GM21515 (cell line): ENCODE results near the gene ZNF281.
"Not testable (repeated sequence)": the region's sequence is repeated elsewhere in the genome, so short reads cannot be mapped to it uniquely, and the experiment has no call there.

Source experiments
- ATAC-seq: cut with Tn5 transposase; IDR thresholded peaks from one replicate; pipeline ENCODE4 v1.9.1; 2021; ENCODE audit not compliant: unreplicated experiment

ZNF281 gene

DNA sequence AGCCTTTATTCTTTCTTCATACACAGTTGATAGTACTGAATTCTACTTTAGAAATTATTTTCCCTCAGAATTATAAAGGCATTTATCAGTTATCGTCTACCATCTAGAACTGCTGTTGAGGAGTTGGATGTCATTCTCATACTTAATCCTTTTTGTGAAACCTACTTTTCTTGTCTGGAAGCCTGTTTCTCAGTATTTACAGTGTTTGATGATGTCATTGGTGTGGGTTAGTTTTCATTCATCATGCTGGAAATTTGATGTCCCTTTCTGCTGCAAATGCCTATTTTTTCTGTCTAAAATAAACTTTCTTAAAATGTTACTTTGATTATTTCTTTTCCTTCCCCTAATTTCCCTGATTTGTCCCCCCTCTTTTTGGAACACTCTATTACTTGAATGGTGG, 22.8 kb upstream of the ZNF281 start:
- ATAC-seq, result no peak

DNA sequence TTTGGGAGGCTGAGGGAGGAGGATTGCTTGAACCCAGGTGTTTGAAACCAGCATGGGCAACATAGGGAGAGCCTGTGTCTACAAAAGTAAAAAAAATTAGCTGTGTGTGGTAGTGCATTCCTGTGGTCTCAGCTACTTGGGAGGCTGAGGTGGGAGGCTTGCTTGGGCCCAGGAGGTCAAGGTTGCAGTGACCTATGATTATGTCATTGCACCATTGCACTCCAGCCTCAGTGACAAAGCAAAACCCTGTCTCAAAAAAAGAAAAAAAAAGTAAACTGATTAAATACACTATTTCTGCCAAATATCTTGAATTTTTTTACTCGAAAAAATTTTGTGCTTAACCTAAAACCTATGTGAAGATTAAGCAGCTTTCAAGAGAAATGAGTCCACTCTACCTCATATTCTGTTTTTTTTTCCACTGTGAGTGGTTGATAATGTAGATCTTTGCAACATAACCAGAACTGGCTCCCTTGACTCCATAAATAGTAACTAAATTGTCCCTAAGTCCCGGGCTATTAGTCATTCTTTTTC, 19.4 kb upstream of the ZNF281 start:
- no peak for ATAC-seq

DNA sequence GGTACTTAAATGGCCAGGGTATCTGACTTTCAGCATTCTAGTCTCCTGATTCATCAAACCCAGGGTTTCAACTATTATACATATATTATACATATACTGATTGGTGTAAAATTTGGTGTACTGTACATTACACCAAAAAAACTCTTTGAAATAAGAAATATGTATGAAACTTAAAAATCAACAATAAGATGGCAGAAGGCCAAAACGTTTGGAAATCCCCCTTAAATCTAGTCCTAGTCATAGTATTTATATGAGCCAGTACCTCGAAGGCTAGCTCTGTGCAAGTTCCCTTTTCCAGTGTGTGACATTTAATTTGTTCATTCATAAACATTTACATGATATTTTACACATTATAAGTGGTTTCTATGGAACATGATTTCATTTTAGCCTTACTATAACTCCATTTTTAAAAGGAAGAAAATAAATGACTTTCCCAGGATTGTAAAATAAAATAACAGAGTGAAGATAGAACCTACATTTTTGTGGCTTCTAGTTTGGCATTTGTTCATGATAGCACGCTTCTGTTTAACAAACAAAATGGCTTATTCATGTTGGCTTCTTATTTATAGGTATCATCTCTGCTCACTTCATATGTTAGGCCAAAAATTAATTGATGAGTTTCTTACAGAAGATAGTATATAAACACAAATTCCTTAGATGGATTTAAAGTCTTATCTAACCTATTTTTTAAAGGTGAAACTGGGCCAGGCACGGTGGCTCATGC, 18.8 kb upstream of the ZNF281 start:
- no peak for ATAC-seq

DNA sequence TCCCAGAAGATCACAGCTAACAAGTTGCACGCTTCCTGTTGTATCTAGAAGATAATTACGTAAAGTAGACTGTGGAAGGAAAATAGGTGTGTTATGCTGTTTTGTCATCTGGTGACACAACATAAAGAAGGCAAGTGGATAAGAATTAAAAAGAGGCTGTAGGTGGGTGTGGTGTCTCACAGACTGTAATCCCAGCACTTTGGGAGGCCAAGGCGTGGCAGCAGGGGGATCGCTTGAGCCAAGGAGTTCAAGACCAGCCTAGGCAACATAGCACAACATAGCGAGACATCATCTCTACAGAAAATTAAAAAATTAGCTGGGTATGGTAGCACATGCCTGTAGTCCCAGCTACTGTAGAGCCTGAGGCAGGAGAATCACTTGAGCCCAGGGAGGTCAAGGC, 17.9 kb upstream of the ZNF281 start:
- no peak for ATAC-seq

DNA sequence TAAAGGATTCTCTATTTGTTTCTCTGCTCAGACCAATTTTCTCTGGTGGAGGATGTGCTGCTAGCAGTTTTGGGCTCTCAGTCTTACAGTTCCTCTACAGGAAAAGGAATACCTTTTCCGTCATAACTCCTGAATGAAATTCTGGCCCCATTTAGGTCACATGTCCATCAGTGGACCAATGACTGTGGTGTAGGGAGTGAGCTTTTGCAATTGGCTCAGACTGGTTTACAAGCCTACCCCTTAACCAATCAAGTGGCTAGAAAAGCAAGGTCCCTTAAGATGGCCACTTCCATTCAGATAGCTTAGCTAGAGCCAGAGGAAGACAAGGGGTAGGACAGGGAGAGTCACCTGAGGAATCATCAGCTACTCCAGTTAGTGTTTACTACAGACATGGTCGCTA, 16.4 kb upstream of the ZNF281 start:
- ATAC-seq, result no peak

DNA sequence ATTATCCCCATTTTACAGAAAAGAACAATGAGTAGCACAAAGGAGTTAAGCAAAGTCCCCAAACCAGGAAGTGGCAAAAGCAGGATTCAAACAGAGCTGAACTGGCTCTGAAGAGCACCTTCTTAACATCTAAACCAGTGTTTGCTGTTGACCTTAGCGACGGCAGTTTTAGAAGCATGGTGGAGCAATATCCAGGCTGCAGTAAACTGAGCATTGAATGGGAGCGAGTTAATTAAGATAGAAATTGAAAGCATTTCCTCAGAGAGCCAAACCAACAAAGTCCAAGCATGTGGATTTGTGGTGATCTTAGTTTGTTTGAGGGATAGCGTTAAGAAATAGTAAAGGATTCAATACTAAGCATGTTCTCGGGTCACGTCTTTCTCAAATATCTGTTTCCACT, 13.4 kb upstream of the ZNF281 start:
- no peak for ATAC-seq

DNA sequence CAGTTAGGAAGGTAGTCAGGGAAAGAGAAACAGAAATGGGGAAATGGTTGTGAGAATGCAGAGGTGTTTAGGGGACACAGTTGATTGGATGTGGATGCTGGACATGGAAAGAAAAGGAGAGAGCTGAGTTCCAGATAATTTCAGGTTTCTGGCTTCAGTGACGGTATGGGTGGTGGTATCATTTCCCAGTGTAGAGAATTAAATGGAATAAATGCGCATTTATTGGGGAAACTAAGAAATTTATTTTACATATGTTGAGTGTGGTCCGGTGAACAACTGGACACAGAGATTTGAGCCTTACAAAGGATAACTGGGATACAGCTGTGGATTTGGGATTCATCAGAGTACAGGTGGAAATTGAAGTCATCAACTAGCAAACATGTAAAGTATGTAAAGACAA, 12.4 kb upstream of the ZNF281 start:
- no peak for ATAC-seq

DNA sequence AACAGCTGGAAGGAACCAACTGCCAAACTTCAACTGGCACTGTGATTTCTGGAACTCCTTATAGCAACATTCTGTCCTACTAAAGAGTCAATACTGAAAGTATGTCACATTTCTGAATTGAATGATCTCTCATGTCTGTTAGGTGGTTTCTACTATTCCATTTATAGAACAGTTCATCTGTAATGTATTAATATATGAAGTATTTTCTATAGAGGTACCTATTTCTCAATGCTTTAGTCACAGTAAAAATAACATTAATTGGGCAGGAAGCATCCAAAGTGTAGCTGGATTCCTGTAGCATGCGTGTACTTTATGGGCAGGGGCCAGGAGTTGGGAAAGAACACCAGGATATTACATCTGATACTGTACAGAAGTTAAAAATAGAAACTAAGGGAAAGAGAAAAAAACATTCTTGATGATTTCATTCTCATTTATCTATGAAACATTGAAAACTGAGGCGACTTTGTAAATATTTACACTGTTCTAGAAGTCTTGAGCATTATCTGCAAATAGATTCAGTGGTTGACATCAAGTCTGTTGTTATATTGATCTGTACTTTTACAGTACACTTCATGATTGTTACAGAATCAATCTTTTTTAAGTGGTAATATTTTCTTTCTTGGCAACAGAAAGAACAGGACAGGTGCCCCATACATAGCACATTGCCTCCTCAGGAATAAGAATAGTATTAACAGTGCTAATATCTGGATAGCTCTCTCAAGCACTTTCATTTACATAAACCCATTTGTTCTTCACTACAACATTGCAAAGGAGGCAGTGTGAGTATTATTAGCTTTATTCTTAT, 6.2 kb upstream of the ZNF281 start:
- ATAC-seq, result peak; percentile 73

DNA sequence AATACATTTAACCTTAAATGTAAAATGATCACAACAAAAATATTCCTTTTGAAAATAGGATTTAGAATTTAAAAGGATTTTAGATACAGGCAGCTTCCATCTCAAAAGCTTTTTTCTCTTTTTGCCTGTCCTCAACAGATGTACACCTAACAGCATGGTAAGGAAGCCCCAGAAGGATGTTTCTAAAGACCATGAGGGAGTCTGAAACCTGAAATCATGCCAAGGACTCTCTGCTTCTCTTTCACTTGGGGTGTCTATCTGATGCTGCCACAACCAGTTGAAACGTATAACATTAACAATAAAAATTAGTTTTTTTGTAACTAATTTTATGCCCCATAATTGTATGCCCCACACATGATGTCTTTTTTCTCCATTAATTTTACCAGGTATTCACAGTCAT, 5.4 kb upstream of the ZNF281 start:
- peak; percentile 57 for ATAC-seq

DNA sequence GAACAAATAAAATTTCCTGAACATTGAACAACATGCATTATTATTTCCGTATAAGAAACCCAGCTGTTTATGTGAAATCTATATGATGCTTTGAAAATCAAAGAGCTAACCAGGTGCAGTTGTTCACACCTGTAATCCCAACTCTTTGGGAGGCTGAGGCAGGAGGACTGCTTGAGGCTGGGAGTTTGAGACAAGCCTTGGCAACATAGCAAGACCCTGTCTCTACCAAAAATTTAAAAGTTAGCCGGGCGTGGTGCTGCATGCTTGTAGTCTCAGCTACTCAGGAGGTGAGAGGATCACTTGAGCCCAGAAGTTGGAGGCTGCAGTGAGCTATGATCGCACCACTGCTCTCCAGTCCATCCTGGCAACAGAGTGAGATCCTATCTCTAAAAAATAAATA, 4.8 kb upstream of the ZNF281 start:
- no peak for ATAC-seq

DNA sequence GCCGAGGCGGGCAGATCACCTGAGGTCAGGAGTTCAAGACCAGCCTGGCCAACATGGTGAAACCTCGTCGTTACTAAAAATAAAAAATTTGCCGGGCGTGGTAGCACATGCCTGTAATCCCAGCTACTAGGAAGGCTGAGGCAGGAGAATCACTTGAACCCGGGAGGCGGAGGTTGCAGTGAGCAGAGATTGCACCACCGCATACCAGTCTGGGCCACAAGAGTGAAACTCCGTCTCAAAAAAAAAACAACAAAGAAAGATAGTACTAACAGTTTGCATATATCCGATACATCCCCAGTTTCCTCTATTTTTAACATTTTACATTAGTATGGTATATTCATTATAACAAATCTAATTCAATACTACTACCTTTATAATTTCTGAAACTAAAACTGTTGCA, 3.9 kb upstream of the ZNF281 start:
- not testable (repeated sequence) for ATAC-seq

DNA sequence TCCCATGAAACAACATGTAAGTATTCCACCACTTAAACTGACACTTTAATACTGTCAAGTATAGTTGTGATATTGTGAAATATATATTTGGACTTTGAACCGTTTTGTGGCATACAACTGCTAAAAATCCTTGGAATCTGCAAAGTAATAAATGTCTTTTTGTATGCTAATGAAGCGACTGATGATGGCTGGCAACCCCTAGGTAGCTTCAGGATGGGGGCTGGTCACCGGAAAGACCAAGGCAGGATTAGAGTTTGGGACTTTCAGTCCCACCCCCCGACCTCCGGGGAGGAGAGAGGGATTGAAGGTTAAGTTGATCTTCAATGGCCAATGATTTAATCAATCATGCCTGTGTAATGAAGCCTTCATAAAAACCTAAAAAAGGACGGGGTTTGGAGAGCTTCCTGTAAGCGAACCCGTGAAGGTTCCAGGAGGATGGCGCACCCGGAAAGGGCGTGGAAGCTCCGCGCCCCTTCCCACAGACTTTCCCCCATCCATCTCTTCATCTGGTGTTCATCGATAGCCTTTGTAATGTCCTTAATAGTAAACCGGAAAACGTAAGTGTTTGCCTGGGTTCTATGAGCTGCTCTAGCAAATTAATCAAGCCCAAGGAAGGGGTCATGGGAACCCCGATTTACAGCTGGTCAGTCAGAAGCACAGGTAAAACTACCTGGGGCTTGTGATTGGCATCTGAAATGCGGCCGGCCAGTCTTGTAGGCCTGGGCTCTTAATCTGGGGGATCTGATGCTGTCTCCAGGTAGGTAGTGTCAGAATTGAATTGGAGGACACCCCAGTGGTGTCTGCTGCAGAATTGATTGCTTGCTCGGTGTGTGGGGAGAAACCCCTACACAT, 1.8 kb upstream of the ZNF281 start:
- ATAC-seq, result no peak

DNA sequence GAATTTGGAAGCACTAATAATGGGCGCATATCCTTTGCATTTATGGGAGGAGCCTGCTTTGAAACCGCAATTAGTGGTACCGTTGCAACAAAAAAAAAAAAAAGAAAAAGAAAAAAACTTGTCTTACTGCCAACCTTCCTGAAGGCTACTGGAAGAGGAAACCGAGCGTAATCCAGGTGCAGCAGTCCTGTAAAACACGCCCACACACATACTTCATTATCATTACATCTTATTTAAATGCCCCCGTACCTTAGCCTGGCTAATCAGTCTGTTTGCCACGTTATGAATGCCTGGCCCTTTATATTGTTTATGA, 686 bp upstream of the ZNF281 start:
- ATAC-seq, result peak; percentile 13

DNA sequence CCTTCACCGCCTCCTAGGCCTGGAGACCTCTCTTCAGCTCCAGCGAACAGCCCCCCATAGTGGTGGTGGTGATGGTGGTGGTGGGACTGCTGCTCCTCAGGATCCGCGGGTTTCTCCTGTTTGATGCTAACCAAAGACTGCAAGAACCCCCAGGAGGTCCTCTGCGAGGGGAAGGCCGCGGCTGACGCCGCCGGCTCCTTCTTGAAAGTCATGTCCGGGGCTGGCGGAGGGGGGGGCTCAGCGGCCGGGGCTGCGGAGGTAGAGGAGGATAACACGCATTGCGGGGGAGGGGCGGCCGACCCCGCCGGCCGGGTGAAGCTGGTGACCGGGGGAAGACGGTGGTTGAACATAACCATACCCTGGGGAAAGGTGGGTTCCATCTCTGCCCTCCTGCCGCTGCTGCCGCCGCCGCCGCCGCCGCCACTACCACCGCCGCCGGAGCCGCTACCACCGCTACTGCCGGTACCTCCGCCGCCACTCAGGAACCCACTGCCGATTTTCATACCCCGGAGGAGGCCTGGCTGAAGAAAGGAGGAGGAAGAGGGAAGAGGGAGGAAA, 554 bp downstream of the ZNF281 start:
- ATAC-seq, result peak; percentile 31

DNA sequence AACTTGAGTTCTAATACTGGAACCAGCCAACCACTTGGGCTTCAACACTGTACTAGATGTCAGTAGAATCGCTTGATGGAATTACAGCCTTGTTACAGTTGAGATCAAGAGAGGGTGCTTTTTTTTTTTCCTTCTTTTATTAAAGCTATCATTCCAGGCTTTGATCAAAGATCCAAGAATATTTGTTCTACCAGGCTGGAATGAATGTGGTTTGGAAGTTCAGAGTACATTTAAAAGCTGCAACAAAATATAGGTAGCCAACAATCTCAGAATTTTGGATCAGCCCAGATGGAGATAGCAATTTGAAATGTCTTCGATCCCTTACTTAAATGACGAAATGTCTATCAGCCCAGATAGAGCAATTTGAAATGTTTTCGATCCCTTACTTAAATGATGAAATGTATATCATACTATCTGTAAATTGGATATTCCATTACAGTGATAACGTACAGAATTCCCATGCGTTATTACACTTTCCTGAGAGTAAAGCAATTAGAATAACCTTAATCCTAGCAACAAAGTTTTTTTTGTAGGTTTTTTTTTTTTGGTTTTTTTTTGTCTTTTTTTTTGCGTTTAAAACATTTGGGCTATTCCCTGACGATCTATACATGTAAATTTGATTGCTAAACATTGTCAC, 3.6 kb downstream of the ZNF281 start:
- no peak for ATAC-seq

DNA sequence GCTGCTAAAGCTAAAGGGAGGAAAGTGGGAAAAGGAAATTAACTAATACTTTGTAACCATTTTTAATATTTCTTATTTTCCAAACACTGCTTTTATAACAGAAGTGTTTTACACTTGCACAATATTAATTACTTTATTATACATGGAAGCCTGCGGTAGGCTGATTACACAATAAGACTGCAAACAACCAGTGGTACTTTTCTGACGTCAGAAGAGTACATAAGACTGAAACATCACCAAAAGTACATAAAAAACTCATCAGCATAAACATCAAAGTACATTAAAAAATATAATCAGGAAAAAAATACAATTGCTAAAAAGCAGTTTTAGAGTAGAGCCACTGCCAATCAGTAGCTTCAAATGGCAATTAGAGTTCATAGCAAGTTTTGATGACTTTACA, 4.6 kb downstream of the ZNF281 start:
- ATAC-seq, result no peak

DNA sequence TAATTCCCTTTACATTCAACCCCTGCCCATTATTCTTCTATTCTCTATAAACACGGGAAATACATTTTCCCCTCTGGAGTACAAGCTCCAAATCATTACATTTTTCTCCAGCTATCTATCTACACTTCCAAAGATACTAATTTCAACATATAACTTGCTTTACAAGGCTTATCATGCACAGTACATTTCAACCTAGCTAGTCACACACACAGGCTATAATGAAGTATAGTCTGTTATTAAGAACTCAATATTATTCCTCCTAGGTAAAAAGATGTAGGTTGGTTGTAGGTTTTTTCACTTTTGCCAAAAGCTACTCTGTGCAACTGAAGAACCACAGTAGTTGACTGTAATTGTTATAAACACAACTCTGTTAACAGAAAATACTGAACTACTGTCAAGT, 8.1 kb downstream of the ZNF281 start:
- ATAC-seq, result no peak

DNA sequence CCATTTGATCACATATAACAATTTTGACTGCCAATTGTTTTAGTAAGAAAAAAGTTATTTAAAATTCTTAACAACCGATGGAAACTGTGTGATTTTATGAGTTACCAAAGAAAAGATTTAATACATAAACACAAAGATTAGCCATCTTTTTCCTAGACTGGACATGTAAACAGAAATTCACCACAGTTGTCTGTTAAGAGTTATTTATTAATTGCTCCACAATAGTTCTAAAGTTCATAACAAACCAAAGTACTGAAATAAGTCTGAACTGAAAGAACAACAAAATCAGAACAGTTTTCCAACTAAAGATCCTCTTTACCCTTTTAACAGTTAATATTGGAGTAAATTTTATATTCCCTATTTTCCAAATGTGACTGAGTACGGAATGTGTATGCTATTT, 8.6 kb downstream of the ZNF281 start:
- no peak for ATAC-seq

DNA sequence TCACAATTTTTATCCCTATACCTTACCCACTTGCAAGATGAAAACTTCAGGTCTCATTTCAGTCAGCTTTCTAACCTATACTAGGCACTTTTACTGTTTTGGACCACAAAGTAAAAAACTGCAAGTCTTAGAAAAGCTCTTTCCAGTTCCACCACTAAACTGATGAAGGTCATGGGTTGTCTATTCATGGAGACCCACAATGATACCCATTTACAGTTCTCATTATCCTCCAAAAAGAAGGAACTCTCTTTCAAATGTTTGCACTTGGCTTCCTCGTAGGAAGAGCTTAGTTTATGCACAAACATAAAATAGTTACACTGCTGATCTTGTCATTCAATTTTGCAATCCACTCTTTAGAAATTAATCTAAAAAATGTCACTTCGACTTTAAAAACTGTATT, 9.3 kb downstream of the ZNF281 start:
- ATAC-seq, result no peak

DNA sequence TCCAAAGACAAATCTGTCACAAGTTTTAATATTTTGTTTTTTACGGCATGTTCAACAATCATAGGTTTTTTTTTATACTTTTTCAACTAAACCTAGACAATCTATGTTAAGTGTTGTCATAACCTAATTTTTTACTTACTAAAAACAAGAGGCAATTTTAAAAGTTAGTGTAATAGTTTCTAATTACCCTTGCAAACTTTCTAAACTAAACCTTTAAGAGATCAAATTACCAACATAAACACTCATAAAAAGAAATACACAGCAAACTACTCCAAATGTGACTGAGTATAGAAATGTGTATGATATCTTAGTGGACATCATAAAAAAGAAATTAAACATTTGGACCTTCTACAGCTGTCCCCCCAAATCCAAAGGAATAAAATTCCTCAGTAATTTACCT, 10.0 kb downstream of the ZNF281 start:
- ATAC-seq, result no peak

DNA sequence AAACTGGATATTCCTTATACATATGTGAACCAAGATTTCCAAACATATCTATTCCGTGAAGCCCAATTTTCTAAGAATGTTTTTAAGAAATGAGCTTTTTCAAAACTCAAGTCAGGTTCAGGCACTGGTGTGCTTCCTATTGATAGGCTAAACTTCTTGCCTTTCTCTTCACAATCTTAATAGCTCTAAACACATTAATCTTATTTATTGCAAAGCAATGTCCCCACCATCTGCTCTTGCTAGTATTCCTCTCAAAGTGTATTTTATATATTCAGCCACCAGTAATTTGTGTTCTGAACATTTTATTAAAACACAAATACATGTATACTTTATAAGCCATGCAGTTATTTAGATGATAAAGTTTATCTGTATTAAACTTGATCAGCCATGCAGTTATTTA, 11.5 kb downstream of the ZNF281 start:
- ATAC-seq, result no peak
